Activated CD8-positive, alpha-beta memory T cell treated with anti-CD3 and anti-CD28 coated beads, Interleukin-2, amount 50 U/mL, for 1 hour (primary cell): ENCODE measurements around the gene VPS37C.

ENCODE experiments used
- DNase-seq: peaks from one replicate; pipeline ENCODE4 v3.0.0-alpha.2; 2020; ENCODE audit errors: extremely low read depth

Gene VPS37C

DNA sequence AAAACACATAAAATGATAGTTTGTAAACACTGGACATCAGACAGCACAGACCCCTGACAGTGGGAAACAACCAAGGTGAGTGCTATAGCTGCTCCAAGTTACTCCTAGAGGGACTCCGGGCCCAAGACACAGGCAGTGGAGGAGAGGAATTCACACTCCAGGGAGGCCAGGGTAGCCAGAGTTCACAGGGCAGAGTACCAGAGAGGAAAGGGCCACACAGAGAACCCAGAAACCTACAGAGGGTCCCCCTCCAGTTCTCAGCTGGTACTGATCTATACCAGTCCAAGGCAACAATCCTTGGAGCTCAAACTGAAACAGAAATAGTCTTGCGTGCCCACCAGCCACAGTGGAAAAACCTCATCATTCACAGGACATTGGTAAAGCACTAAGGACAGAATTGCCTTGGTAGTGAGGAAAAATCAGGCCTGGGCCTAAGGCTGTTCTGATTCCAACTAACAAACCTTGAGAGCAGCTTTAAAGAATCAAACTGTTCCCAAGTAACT is 7.6 kb downstream of the VPS37C start:
- DNase-seq, result no peak

GRCh38 chr11:61152816-61153592 is 8.2 kb downstream of the VPS37C start:
- DNase-seq, result no peak

DNA sequence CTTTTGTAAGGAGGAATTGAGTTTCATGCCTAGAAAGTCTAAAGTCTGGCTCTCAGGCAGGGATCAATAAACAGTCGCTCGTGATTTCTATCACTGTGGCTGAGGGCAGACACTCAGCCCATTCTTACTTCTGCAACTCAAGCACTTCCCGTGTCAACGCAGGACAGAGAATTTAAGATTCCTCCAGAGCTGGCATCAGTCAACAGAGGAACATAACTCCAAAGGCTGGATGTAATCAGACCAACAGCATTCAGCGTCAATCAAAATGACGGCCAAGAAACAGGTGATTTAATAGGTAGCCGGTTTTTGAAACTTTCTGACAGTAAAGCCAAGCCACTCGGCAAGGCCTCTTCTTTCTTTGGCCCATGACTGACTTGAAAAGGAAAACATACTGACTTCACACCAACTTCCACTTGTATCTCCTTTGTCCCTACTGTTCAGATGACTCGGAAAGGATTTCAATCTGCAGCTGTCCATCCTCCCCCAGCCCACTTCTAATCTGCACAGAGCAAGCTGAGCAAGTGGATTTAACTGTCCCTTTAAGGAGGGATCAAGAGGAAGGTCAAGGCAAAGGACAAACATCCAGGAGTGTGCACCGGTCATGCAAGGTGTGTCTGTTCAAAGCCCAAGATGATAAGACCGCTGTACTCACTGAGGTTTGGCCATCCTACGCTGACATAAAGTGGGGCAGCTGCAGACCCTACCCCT is 9.5 kb downstream of the VPS37C start:
- no peak for DNase-seq

DNA sequence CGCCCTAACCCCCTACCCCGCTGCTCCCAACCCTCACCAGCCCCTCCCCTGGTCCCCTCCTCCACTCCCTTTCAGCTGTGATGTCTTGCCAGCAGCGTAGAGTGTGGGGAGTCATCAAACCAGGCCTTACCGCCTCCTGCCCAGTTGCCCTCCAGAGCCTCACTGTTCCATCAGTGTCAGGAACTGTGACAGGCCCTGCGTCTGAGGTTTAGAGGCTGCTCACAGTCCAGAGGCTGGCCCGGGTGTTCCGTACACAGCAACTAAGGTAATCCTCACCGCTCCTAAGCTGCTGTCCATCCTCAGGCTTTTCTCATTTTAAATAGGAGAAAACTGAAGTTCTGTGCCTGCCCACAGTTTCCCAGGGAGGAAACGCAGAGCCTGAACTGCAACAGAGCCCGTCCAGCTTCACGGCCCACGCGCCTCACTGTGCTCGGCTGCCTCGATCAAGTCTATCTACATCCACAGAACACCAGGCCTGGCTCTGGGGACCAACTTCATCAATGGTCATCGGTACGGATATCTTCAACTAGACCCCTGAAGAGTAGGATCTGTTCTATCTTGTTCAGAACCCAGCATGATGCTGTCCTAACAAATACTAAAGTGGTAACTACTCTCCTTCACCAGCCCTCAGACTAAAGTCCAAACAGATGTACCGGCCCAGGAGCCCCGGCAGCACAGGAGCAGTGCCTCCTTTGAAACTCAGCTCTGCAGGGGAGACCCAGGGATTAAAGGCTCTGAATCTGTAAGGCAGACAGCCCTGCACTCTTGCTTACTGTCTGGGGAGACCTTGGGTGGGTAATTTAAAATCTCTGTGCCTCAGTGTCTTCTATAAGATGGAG is 10.3 kb downstream of the VPS37C start:
- DNase-seq, result no peak

- no peak for DNase-seq
Measured at GRCh38 chr11:61149624-61150615, 11.3 kb downstream of the VPS37C start.

DNA sequence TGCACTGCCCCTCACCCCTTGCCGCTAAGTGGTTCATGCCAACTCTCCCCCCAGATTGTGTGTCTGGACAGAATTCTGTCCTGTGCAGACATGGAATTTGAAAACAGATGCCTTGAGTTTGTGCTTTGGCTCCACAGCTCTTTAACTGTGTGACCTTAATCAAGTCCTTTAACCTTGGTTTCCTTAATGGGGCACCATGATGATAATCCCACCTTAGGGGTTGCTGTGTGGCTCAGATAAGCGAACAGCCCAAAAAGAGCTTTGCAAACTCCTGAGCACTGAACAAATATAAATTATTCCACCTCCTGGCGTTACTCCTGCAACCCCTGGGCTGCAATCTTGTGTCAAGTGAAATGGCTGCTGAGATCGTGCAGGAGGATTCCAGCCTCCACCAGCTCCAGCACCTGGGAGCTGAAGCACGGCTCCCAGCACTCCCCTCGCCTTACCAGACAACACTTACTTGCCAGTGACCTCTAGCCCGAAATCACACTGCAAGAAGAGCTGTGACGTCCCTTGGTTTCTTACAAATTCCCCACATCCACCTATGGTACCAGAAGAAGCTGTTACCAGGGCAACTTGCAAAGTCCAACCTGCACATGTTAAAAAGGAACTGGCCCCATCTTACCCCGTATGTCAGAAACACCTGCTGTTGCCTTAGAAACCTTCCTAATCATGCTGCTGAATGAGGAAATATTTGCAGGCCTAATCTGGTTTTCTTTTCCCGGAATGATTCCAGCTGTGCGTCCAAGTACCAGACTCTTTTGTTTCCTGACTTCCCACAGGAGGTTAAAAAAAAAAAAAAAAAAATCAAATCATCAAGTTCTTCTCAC is 13.2 kb downstream of the VPS37C start:
- DNase-seq, result no peak

DNA sequence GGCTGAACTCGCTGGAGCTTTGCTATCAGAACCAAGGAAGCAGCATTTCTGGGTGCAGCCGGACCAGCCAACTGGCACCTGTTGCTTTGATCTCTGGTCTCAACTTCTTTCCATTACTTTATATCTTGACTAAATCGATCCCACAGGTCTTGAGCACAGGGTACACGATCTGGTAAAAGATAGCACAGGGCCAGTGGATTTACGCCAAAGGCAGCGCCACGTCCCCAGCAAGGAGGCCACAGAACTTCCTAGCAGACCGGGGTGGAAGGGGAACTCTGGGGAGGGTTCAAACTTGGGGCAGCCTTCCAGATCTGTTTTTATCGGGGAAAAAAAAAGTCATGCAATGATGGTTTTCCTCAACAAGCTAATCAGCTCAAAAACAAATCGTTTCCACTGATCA is 14.0 kb downstream of the VPS37C start:
- no peak for DNase-seq

- DNase-seq, result no peak
Measured at GRCh38 chr11:61146416-61146815, 14.8 kb downstream of the VPS37C start.

DNA sequence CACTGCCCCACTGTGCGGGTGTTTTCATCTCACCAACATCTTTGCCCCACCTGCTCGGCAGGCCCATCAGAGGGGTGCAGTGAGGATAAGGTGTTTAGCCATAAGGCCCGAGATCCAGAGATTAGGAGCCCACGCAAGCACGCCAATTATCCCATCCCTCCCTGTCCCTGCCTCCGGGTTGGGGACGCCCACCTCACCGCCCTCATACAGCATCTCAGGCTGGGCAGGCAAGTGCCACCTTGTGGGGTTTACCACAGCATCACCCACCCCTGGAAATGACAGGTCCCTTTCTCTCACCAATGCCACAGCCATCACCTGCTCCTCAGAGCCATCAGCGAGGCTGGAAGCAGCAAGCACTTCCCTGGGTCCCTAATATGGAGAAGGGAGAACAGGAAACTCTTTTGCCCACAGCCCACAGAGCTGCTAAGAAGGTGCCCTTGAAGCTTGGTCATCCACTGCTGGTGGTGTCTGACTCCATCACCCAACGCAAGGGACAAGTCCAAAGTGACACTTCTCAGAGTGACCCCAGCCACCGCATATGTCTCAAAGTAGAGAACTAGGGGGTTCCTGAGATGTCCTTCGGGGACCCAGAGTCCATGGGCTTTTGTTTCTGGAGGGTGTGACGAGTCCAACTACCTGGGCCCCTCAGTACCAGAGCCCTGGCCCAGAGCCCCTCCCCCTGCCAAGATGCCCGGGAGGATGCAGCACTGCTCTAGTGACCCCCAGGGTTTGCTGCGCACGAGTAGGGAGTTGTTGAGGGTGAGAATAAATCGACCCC is 15.8 kb downstream of the VPS37C start:
- DNase-seq, result no peak

- no peak for DNase-seq
Measured at GRCh38 chr11:61144511-61145179, 16.6 kb downstream of the VPS37C start.

GRCh38 chr11:61142424-61142823 is 18.8 kb downstream of the VPS37C start:
- no peak for DNase-seq

GRCh38 chr11:61141601-61142028 is 19.6 kb downstream of the VPS37C start:
- no peak for DNase-seq

- no peak for DNase-seq
Measured at GRCh38 chr11:61140416-61140815, 20.8 kb downstream of the VPS37C start.

DNA sequence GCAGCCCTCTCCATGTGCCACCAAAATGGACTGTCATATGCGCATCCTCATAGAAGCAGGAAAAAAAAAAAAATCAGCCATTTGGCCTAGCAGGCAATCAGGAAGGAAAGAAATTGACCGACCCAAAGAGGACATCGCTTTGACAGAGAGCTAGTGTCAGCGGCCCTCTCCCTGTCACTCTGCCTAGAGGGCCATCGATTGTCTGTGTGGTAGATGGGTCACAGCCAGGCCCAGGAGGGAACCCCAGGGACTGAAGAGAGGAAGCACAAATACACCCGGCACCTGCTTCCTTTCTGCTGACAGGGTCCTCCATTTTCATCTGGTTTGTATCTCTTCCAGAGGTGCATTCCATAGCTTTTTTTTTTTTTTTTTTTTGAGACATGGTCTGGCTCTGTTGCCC is 21.8 kb downstream of the VPS37C start:
- DNase-seq, result no peak

GRCh38 chr11:61138935-61139334 is 22.3 kb downstream of the VPS37C start:
- no peak for DNase-seq

GRCh38 chr11:61134801-61135257 is 26.4 kb downstream of the VPS37C start:
- DNase-seq, result no peak

DNA sequence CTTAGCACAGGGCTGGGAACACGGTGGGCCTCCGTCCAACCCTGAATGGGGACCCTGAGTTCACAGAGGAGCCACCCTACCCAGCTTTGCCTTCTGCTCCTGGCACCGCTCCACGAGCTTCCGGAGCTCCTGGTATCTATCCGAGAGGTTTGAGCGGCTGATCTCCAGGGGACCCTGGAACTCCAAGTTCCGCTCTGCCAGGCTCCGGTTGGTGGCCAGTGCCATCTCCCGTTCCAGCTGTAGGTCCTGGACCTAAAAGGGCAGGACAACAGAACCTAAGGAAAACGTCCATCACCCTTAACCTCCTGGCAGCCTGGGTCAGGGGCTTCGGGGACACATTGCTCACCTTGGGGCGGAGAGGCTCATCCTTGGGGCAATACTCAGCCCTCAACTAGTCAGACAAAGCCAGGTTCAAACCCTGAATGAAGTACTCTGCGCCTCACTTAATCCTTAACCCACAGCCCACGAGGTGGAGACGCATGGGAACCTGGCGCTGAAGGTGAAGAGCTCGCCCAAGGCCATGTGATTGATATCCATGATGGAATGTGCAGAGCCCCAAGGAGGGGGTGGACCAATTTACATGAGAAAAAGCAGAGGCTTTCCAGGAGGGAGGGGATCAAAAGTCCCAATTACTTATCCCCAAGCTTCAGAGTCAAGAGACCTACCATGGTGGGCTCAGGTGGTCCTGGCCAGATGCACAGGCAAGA is 27.1 kb downstream of the VPS37C start:
- DNase-seq, result no peak

GRCh38 chr11:61133145-61133544 is 28.1 kb downstream of the VPS37C start:
- no peak for DNase-seq
